GM12872 (cell line): ENCODE measurements around the gene NLRP1.

Experiments
- CTCF ChIP-seq: IDR thresholded peaks from 3 replicates; pipeline ENCODE4 v1.5.1; 2011; ENCODE audit warnings: low read depth, mild to moderate bottlenecking, low read length, moderate library complexity; ENCODE audit not compliant: insufficient read depth

NLRP1 gene

GRCh38 chr17:5560361-5560988 lies 23.8 kb downstream of the NLRP1 start:
- no peak for TF ChIP-seq CTCF

- no peak for TF ChIP-seq CTCF
Observed at GRCh38 chr17:5558815-5559785, 25.2 kb downstream of the NLRP1 start.

GRCh38 chr17:5557990-5558389 lies 26.3 kb downstream of the NLRP1 start:
- no peak for TF ChIP-seq CTCF

GRCh38 chr17:5557485-5557884 lies 26.8 kb downstream of the NLRP1 start:
- no peak for TF ChIP-seq CTCF

- TF ChIP-seq CTCF = no peak
Observed at GRCh38 chr17:5555254-5555653, 29.1 kb downstream of the NLRP1 start.

- no peak for TF ChIP-seq CTCF
Observed at GRCh38 chr17:5553479-5553878, 30.8 kb downstream of the NLRP1 start.

- TF ChIP-seq CTCF = no peak
Observed at GRCh38 chr17:5552841-5553240, 31.5 kb downstream of the NLRP1 start.
